Fibroblast of lung (primary cell): ENCODE data around the gene TCHP. TPM values are rescaled to one million over a fixed set of nuclear protein-coding genes. Genes with fewer than 3 reads are reported as not detected.
"Not testable (repeated sequence)": the region's sequence is repeated elsewhere in the genome, so short reads cannot be mapped to it uniquely, and the experiment has no call there.

Source experiments
- DNase-seq, 2 donors: peaks; one replicate each; pipeline versions ENCODE4 v3.0.0 to v3.0.0-alpha.2; 2010; ENCODE audit warnings: low read depth in 2 of 2
- H2AFZ ChIP-seq: 2 replicates; pipeline ENCODE4 v1.5.1; 2012; ENCODE audit warnings: low read length, control low read depth, inconsistent platforms
- H3K27ac ChIP-seq: 2 replicates; pipeline ENCODE4 v1.5.1; 2011; ENCODE audit warnings: low read length, control low read depth; ENCODE audit not compliant: insufficient read depth
- H3K27me3 ChIP-seq: 2 replicates; pipeline ENCODE4 v1.5.1; 2011; ENCODE audit warnings: mild to moderate bottlenecking, low read length; ENCODE audit not compliant: control insufficient read depth, insufficient read depth
- H3K36me3 ChIP-seq: 2 replicates; pipeline ENCODE4 v1.5.1; 2011; ENCODE audit warnings: low read length; ENCODE audit not compliant: control insufficient read depth, insufficient read depth
- H3K4me1 ChIP-seq: 2 replicates; pipeline ENCODE4 v1.5.1; 2011; ENCODE audit warnings: low read length; ENCODE audit not compliant: control insufficient read depth, insufficient read depth; ENCODE audit errors: extremely low read depth
- H3K4me2 ChIP-seq: 2 replicates; pipeline ENCODE4 v1.5.1; 2011; ENCODE audit warnings: low read length, control low read depth; ENCODE audit not compliant: insufficient read depth; ENCODE audit errors: extremely low read depth
- H3K4me3 ChIP-seq, 4 experiments: fragments of 200-600 bp in 1 of 4; sonication (generic) in 1 of 4; replicated peaks in 1 of 4; 2 replicates each; pipeline ENCODE4 v1.5.1; 2011 to 2016; ENCODE audit warnings: low read length in 4 of 4, low read depth in 3 of 4, mild to moderate bottlenecking in 3 of 4, control low read depth in 2 of 4, inconsistent platforms in 1 of 4, mixed read lengths in 1 of 4; ENCODE audit not compliant: insufficient read depth in 1 of 4; ENCODE audit errors: control extremely low read depth in 1 of 4
- H3K79me2 ChIP-seq: 2 replicates; pipeline ENCODE4 v1.5.1; 2012; ENCODE audit warnings: mild to moderate bottlenecking, low read length, inconsistent platforms; ENCODE audit not compliant: control insufficient read depth, insufficient read depth
- H3K9ac ChIP-seq: 2 replicates; pipeline ENCODE4 v1.5.1; 2011; ENCODE audit warnings: mild to moderate bottlenecking, low read length, control low read depth; ENCODE audit not compliant: insufficient read depth
- H3K9me3 ChIP-seq: 2 replicates; pipeline ENCODE4 v1.5.1; 2012; ENCODE audit warnings: low read depth, low read length; ENCODE audit not compliant: control insufficient read depth, insufficient read depth
- H4K20me1 ChIP-seq: 2 replicates; pipeline ENCODE4 v1.5.1; 2011; ENCODE audit warnings: low read length; ENCODE audit not compliant: control insufficient read depth, insufficient read depth; ENCODE audit errors: extremely low read depth
- CTCF ChIP-seq, 2 donors: IDR thresholded peaks in 1 of 2; conservative IDR thresholded peaks in 1 of 2; 1 replicate in 1 of 2; 2 replicates in 1 of 2; pipeline ENCODE4 v1.5.1; 2011 to 2012; ENCODE audit warnings: low read length in 2 of 2, control low read depth in 1 of 2, inconsistent platforms in 1 of 2, low read depth in 1 of 2, mild to moderate bottlenecking in 1 of 2
- EZH2 ChIP-seq: IDR thresholded peaks from 2 replicates; pipeline ENCODE4 v1.5.1; 2012; ENCODE audit warnings: low read length, control low read depth, mild to moderate bottlenecking; ENCODE audit errors: missing control alignments
- polyA plus RNA-seq, 2 donors: library from polyadenylated mRNA; depleted of rRNA in 1 of 2; stranded (reverse) in 1 of 2; unstranded in 1 of 2; fragments of >200 nt; gene quantifications; 2 replicates each; pipeline ENCODE4 v1.2.1, GENCODE V29; 2011 to 2012; ENCODE audit warnings: missing spikeins in 1 of 2
- total RNA-seq: library from RNA; depleted of rRNA; stranded (reverse); fragments of >200 nt; gene quantifications from 2 replicates; pipeline ENCODE4 v1.2.1, GENCODE V29; 2014

The TCHP gene
- total and polyA plus RNA-seq, 2 donors (not counting 1 experiment from before 2014, with no cell fraction given), result 9.4 to 10.3 TPM

GRCh38 chr12:109926488-109927210, 26.6 kb downstream of the TCHP start:
- H3K4me3 ChIP-seq, result no peak overlapping the region
- H3K79me2 ChIP-seq, result no peaks in the 10 kb centered on the region
- no peak overlapping the region for H2AFZ ChIP-seq
- H3K4me2 ChIP-seq, result no peak overlapping the region
- no peak overlapping the region for H3K9ac ChIP-seq
- no peaks in the 10 kb centered on the region for H3K4me1 ChIP-seq
- TF ChIP-seq EZH2, result no peak
- TF ChIP-seq CTCF (conservative IDR thresholded peaks at IDR 0.05 in 1 of 2, IDR thresholded peaks at IDR 0.05 in 1 of 2; ENCODE audit: low read depth in 1 of 2, low read length in 2 of 2), result no peak
- no peaks in the 10 kb centered on the region for H3K9me3 ChIP-seq
- peaks cover 16% of the 10 kb centered on the region for H3K36me3 ChIP-seq
- H3K27me3 ChIP-seq, result no peaks in the 10 kb centered on the region
- no peaks in the 10 kb centered on the region for H4K20me1 ChIP-seq
- DNase-seq, result no peak
- H3K27ac ChIP-seq, result no peak overlapping the region

GRCh38 chr12:109927622-109928021, 27.5 kb downstream of the TCHP start:
- H3K27me3 ChIP-seq, result no peaks in the 10 kb centered on the region
- H3K27ac ChIP-seq, result no peak overlapping the region
- H3K9ac ChIP-seq, result no peak overlapping the region
- H3K36me3 ChIP-seq, result peaks cover 19% of the 10 kb centered on the region
- DNase-seq, result peak; percentile 22 to 41
- no peak overlapping the region for H3K4me2 ChIP-seq
- H2AFZ ChIP-seq, result no peak overlapping the region
- H3K79me2 ChIP-seq, result no peaks in the 10 kb centered on the region
- no peak overlapping the region for H3K4me3 ChIP-seq
- no peaks in the 10 kb centered on the region for H3K4me1 ChIP-seq
- H4K20me1 ChIP-seq, result no peaks in the 10 kb centered on the region
- no peaks in the 10 kb centered on the region for H3K9me3 ChIP-seq
- TF ChIP-seq EZH2 (no peak), CTCF (conservative IDR thresholded peaks at IDR 0.05 in 1 of 2, IDR thresholded peaks at IDR 0.05 in 1 of 2; ENCODE audit: low read depth in 1 of 2, low read length in 2 of 2) (peak; percentile 66 to 87)

- peaks cover 20% of the 10 kb centered on the region for H3K36me3 ChIP-seq
- no peak overlapping the region for H3K27ac ChIP-seq
- H2AFZ ChIP-seq, result no peak overlapping the region
- no peak overlapping the region for H3K4me3 ChIP-seq
- TF ChIP-seq CTCF (conservative IDR thresholded peaks at IDR 0.05 in 1 of 2, IDR thresholded peaks at IDR 0.05 in 1 of 2; ENCODE audit: low read depth in 1 of 2, low read length in 2 of 2), result no peak
- no peak for TF ChIP-seq EZH2
- no peaks in the 10 kb centered on the region for H3K9me3 ChIP-seq
- no peaks in the 10 kb centered on the region for H4K20me1 ChIP-seq
- H3K27me3 ChIP-seq, result no peaks in the 10 kb centered on the region
- no peak for DNase-seq
- no peaks in the 10 kb centered on the region for H3K79me2 ChIP-seq
- H3K4me1 ChIP-seq, result no peaks in the 10 kb centered on the region
- H3K9ac ChIP-seq, result no peak overlapping the region
- no peak overlapping the region for H3K4me2 ChIP-seq
Measured at GRCh38 chr12:109928058-109928656, 28.1 kb downstream of the TCHP start.

GRCh38 chr12:109929326-109929725, 29.3 kb downstream of the TCHP start:
- H3K27me3 ChIP-seq, H3K4me3 ChIP-seq, H3K9me3 ChIP-seq, DNase-seq, H3K9ac ChIP-seq, H3K79me2 ChIP-seq, H3K4me2 ChIP-seq, H3K4me1 ChIP-seq, H4K20me1 ChIP-seq, H2AFZ ChIP-seq: not testable (repeated sequence)
- H3K27ac ChIP-seq, result peak overlapping the region; percentile 7
- H3K36me3 ChIP-seq, result peaks cover 22% of the 10 kb centered on the region
